Ovary (tissue), 9 donors: ENCODE results near the gene SYNPO. TPM values are rescaled to one million over a fixed set of nuclear protein-coding genes. Genes with fewer than 3 reads are reported as not detected.

Source experiments
- DNase-seq, 5 donors: peaks; one replicate each; pipeline ENCODE4 v3.0.0-alpha.2; 2019 to 2020
- H3K27ac ChIP-seq, 2 donors: fragments of 200-600 bp; one replicate each; pipeline versions ENCODE4 v1.5.1 to v1.8.0; 2019 to 2022
- H3K27me3 ChIP-seq: fragments of 200-600 bp; one replicate; pipeline ENCODE4 v1.8.0; 2022
- H3K36me3 ChIP-seq: fragments of 200-600 bp; sonication (generic); one replicate; pipeline ENCODE4 v1.5.1; 2019
- H3K4me1 ChIP-seq: one replicate; pipeline ENCODE4 v1.8.1; 2013; ENCODE audit warnings: mild to moderate bottlenecking, moderate library complexity; ENCODE audit not compliant: insufficient read depth
- H3K4me3 ChIP-seq: fragments of 200-600 bp; sonication (generic); one replicate; pipeline ENCODE4 v1.5.1; 2017
- H3K9me3 ChIP-seq, 2 donors: fragments of 200-600 bp in 1 of 2; sonication (generic) in 1 of 2; one replicate each; pipeline versions ENCODE4 v1.5.1 to v1.8.1; 2013 to 2019; ENCODE audit warnings: mild to moderate bottlenecking in 1 of 2, moderate library complexity in 1 of 2
- CTCF ChIP-seq, 3 donors: fragments of 450-650 bp in 2 of 3; fragments of 200-600 bp in 1 of 3; IDR thresholded peaks; one replicate each; pipeline versions ENCODE4 v1.5.1 to v1.8.0; 2016 to 2022; ENCODE audit warnings: antibody characterized with exemption in 3 of 3, mild to moderate bottlenecking in 1 of 3
- EP300 ChIP-seq: sonication (generic); formaldehyde crosslinking; IDR thresholded peaks from one replicate; pipeline ENCODE4 v1.6.1; 2017; ENCODE audit warnings: antibody characterized with exemption
- POLR2A ChIP-seq: fragments of 450-650 bp; IDR thresholded peaks from one replicate; pipeline ENCODE4 v1.6.1; 2017; ENCODE audit warnings: antibody characterized with exemption, mild to moderate bottlenecking, moderate library complexity
- WGBS, 3 donors: extraction: QIAGEN DNeasy Blood & Tissue Kit in 1 of 3; methylation state at CpG; one replicate each; pipeline versions ENCODE4 v1.1.5 to v1.1.7; 2013 to 2017; 5-methylcytosine and 5-hydroxymethylcytosine counted together
- intact Hi-C, 4 donors: fragments of 100-400 bp; cut with DNase I; formaldehyde crosslinking; loops; one replicate each; pipeline versions ENCODE4 v1.11.0 to v1.15.1; 2022 to 2023
- polyA plus RNA-seq, 2 donors: library from polyadenylated mRNA; stranded (reverse); fragments of 200-250 nt in 1 of 2; fragments of 350-450 nt in 1 of 2; fragmentation: Illumina TruSeq in 1 of 2; extraction: RNeasy Lipid Tissue Mini Kit (QIAGEN cat#74804) in 1 of 2; gene quantifications; one replicate each; pipeline ENCODE4 v1.2.3, GENCODE V29; 2013 to 2014
- total RNA-seq, 7 donors: library from RNA; depleted of rRNA in 2 of 7; stranded (reverse); fragments of >200 nt in 2 of 7; fragmentation: NEBNext Ultra II Directional in 3 of 7; extraction: Animal tissue kit (Norgen Biotek cat#: 25700) in 3 of 7; gene quantifications; one replicate each; pipeline versions ENCODE4 v1.1.0 to v1.2.4, GENCODE V29; 2016 to 2023
- donor health status: DM: no; HTN: no; CAD: no; lungs with moderate emphysema.
- donor health status: DM: no; HTN: no; CAD: no.
- donor health status: Bipolar disorder and iron deficiency.
- donor health status: DM: yes; HTN: yes; CAD: no.
- donor health status: DM: no; HTN: no; CAD: no.
- donor health status: DM: yes; HTN: yes; CAD: no.

Gene SYNPO
- total and polyA plus RNA-seq, 9 donors: 8.3 to 174 (median 70.2) TPM

- Histone ChIP-seq H3K9me3 (no peaks in the 10 kb centered on the region), H3K4me1 (peaks cover 5% of the 10 kb centered on the region), H3K27ac (no peak overlapping the region), H3K27me3 (no peaks in the 10 kb centered on the region), H3K4me3 (no peak overlapping the region), H3K36me3 (no peaks in the 10 kb centered on the region)
- TF ChIP-seq POLR2A (no peak), CTCF (IDR thresholded peaks at IDR 0.05) (no peak), EP300 (no peak)
- DNase-seq: no peak
- intact Hi-C loops: no loop called here
- 52 to 63% (median 59%) methylated on average over 3 of the region's 3 CpGs for WGBS, 3 donors
Observed at GRCh38 chr5:150694612-150695011, 54.2 kb downstream of the SYNPO start.

- Histone ChIP-seq H3K27ac (peak overlapping the region; percentile 80 to 89), H3K4me3 (peak overlapping the region; percentile 94), H3K27me3 (no peaks in the 10 kb centered on the region), H3K36me3 (no peaks in the 10 kb centered on the region), H3K9me3 (no peaks in the 10 kb centered on the region), H3K4me1 (peaks cover 5% of the 10 kb centered on the region)
- no peak for TF ChIP-seq CTCF (IDR thresholded peaks at IDR 0.05)
- TF ChIP-seq EP300: no peak
- no peak for TF ChIP-seq POLR2A
- 0 to 1% (median 0%) methylated on average over 15 of the region's 15 CpGs for WGBS, 3 donors
- DNase-seq: no peak
- intact Hi-C loops: loop anchor here in 1 of 4 donors (10.0 kb wide), 1 partner anchor 45 kb away; no protein-coding TSS in a partner anchor
Observed at GRCh38 chr5:150700246-150700593, 59.8 kb downstream of the SYNPO start.

GRCh38 chr5:150700594-150701377, 60.3 kb downstream of the SYNPO start, which contains the start of gene RBM22:
Gene RBM22, minus strand, starts transcription at chr5:150701062. Its CDS starts 77 bp downstream, at chr5:150700985.
- Histone ChIP-seq H3K36me3 (no peaks in the 10 kb centered on the region), H3K27ac (peak within 1 kb of the TSS; percentile 80 to 89), H3K4me3 (peak within 1 kb of the TSS; percentile 94), H3K9me3 (no peaks in the 10 kb centered on the region), H3K27me3 (no peaks in the 10 kb centered on the region), H3K4me1 (peaks cover 5% of the 10 kb centered on the region)
- intact Hi-C loops: loop anchor here in 1 of 4 donors (10.0 kb wide), 1 partner anchor 46 kb away; no protein-coding TSS in a partner anchor
- TF ChIP-seq EP300 (peak; percentile 48), CTCF (IDR thresholded peaks at IDR 0.05) (peak; percentile 39 to 74 (median 61)), POLR2A (peak; percentile 68)
- DNase-seq: peak; percentile 90 to 95 (median 92)
- WGBS, 3 donors: 0% methylated on average over 56 to 59 of the region's 59 CpGs

GRCh38 chr5:150703762-150704161, 63.3 kb downstream of the SYNPO start:
- Histone ChIP-seq H3K36me3 (no peaks in the 10 kb centered on the region), H3K4me3 (no peak overlapping the region), H3K27ac (no peak overlapping the region), H3K27me3 (no peaks in the 10 kb centered on the region), H3K9me3 (no peaks in the 10 kb centered on the region), H3K4me1 (peaks cover 5% of the 10 kb centered on the region)
- no peak for DNase-seq
- TF ChIP-seq POLR2A: no peak
- 81 to 89% (median 89%) methylated on average over 3 of the region's 3 CpGs for whole genome bisulfite sequencing, 3 donors
- intact Hi-C loops: loop anchor here in 1 of 4 donors (10.0 kb wide), 1 partner anchor 49 kb away; no protein-coding TSS in a partner anchor
